Neural cell (in vitro differentiated cells): ENCODE measurements around the gene DYDC1.

Experiments used
- RAD21 ChIP-seq: fragments of 450-650 bp; conservative IDR thresholded peaks from 2 replicates; pipeline ENCODE4 v1.6.1; 2014; ENCODE audit warnings: antibody characterized with exemption, mild to moderate bottlenecking, moderate library complexity
- SMC3 ChIP-seq: fragments of 450-650 bp; conservative IDR thresholded peaks from 2 replicates; pipeline ENCODE4 v1.6.1; 2014; ENCODE audit warnings: antibody characterized with exemption, mild to moderate bottlenecking, moderate library complexity; ENCODE audit not compliant: poor library complexity
- TF ChIP-seq, protein P1 (sequence below): fragments of 450-650 bp; IDR thresholded peaks from 2 replicates; pipeline ENCODE4 v1.5.1; 2014; ENCODE audit warnings: antibody characterized with exemption, mild to moderate bottlenecking, moderate library complexity; ENCODE audit not compliant: poor library complexity, severe bottlenecking

DNA sequence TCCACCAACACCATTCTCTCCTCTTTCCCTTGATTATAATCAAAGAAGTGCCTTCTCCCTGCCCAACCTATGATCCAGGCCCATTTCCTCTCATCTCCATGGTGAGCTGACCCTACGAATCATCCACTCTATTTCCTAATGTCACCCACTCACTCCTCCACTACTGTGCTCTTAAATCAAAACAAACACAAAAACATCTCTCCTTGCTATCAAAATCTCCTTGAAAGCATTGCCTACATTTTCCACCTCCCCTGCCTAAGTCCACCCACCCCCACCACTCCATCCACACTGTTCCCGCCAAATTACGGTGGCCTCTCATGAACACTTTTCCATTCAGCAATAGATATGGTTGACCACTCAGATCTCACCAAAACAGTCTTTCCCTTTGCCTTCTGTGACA lies 5.3 kb downstream of the DYDC1 start:
- TF ChIP-seq, protein P1, sequence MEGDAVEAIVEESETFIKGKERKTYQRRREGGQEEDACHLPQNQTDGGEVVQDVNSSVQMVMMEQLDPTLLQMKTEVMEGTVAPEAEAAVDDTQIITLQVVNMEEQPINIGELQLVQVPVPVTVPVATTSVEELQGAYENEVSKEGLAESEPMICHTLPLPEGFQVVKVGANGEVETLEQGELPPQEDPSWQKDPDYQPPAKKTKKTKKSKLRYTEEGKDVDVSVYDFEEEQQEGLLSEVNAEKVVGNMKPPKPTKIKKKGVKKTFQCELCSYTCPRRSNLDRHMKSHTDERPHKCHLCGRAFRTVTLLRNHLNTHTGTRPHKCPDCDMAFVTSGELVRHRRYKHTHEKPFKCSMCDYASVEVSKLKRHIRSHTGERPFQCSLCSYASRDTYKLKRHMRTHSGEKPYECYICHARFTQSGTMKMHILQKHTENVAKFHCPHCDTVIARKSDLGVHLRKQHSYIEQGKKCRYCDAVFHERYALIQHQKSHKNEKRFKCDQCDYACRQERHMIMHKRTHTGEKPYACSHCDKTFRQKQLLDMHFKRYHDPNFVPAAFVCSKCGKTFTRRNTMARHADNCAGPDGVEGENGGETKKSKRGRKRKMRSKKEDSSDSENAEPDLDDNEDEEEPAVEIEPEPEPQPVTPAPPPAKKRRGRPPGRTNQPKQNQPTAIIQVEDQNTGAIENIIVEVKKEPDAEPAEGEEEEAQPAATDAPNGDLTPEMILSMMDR: no peak
- TF ChIP-seq SMC3: no peak
- TF ChIP-seq RAD21: no peak
